Panc1 (cell line): ENCODE results near the gene TNRC6C. TPM values are rescaled to one million over a fixed set of nuclear protein-coding genes. Genes with fewer than 3 reads are reported as not detected.

Experiments used
- ATAC-seq: fragments of 200-7000 bp; cut with Tn5 transposase; 2 replicates; pipeline ENCODE4 v1.9.1; 2020; ENCODE audit warnings: mild to moderate bottlenecking, moderate library complexity
- BruUV-seq: library from RNA; stranded (reverse); fragments of 400-500 nt; replicated peaks from 2 replicates; lab custom pipeline; 2021; lab: Mats Ljungman, UMichigan
- CTCF ChIA-PET: fragments of 300-600 bp; sonication (Branson Sonifier 250); formaldehyde crosslinking; loops from one replicate; lab custom pipeline; 2022; ENCODE audit warnings: antibody characterized with exemption; lab: Charles Lee
- POLR2A ChIA-PET: fragments of 300-600 bp; sonication (Branson Sonifier 250); formaldehyde crosslinking; loops from one replicate; lab custom pipeline; 2022; ENCODE audit warnings: antibody characterized with exemption; lab: Charles Lee
- DNase-seq: peaks from one replicate; pipeline ENCODE4 v3.0.0-alpha.2; 2010; ENCODE audit warnings: low read depth, low spot score
- H3K27ac ChIP-seq: 2 replicates; pipeline ENCODE4 v1.5.1; 2011; ENCODE audit warnings: mild to moderate bottlenecking, low read length, inconsistent platforms
- H3K27me3 ChIP-seq: fragments of 200-500 bp; sonication (Bioruptor generic); 2 replicates; pipeline ENCODE4 v1.6.0; 2014; ENCODE audit warnings: low read length, inconsistent platforms; ENCODE audit not compliant: control insufficient read depth, insufficient read depth
- H3K36me3 ChIP-seq: fragments of 200-500 bp; sonication (Bioruptor generic); 2 replicates; pipeline ENCODE4 v1.5.1; 2014; ENCODE audit warnings: inconsistent platforms, mild to moderate bottlenecking, low read length, moderate library complexity; ENCODE audit not compliant: control insufficient read depth, insufficient read depth
- H3K4me1 ChIP-seq: 2 replicates; pipeline ENCODE4 v1.5.1; 2011; ENCODE audit warnings: inconsistent platforms, mild to moderate bottlenecking, low read length, moderate library complexity; ENCODE audit not compliant: control insufficient read depth, insufficient read depth
- H3K4me3 ChIP-seq, 2 experiments: 2 replicates each; pipeline ENCODE4 v1.5.1; 2011 to 2012; ENCODE audit warnings: low read depth in 2 of 2, low read length in 2 of 2, mild to moderate bottlenecking in 2 of 2, inconsistent platforms in 1 of 2, moderate library complexity in 1 of 2
- H3K9me3 ChIP-seq: fragments of 200-500 bp; sonication (Bioruptor generic); 2 replicates; pipeline ENCODE4 v1.5.1; 2014; ENCODE audit warnings: low read depth, mild to moderate bottlenecking, inconsistent platforms, low read length, moderate library complexity; ENCODE audit not compliant: control insufficient read depth, insufficient read depth
- POLR2AphosphoS5 ChIP-seq: IDR thresholded peaks from 2 replicates; pipeline ENCODE4 v1.6.1; 2012; ENCODE audit warnings: mild to moderate bottlenecking, low read depth, low read length, moderate library complexity
- SIN3A ChIP-seq: IDR thresholded peaks from 2 replicates; pipeline ENCODE4 v1.6.1; 2012; ENCODE audit warnings: low read depth, mild to moderate bottlenecking, low read length, moderate library complexity, borderline replicate concordance; ENCODE audit not compliant: insufficient read depth
- TCF7L2 ChIP-seq: IDR thresholded peaks from 2 replicates; pipeline ENCODE4 v1.6.1; 2011; ENCODE audit warnings: mild to moderate bottlenecking, low read depth, low read length, inconsistent platforms
- in situ Hi-C: cut with HindIII; loops from 2 replicates; pipeline ENCODE4 v1.10.0; 2016; ENCODE audit warnings: low sequenced_read_pairs, low pct_unique_long_range_greater_than_20kb
- intact Hi-C: fragments of 100-400 bp; cut with micrococcal nuclease; formaldehyde crosslinking; loops from one replicate; pipeline ENCODE4 v1.10.0; 2022; ENCODE audit not compliant: unreplicated experiment
- total RNA-seq: library from RNA; stranded (reverse); gene quantifications from one replicate; pipeline ENCODE4 v1.2.1, GENCODE V29; 2021; ENCODE audit not compliant: unreplicated experiment
- TF ChIP-seq, protein P1 (sequence below): fragments of 450-650 bp; IDR thresholded peaks from 2 replicates; pipeline ENCODE4 v1.5.1; 2017; ENCODE audit warnings: mild to moderate bottlenecking
- TF ChIP-seq, protein P2 (sequence below), 2 experiments: IDR thresholded peaks; 2 replicates each; pipeline ENCODE4 v1.6.1; 2011 to 2012; ENCODE audit warnings: low read depth in 2 of 2, control low read depth in 1 of 2, low read length in 1 of 2, mild to moderate bottlenecking in 1 of 2, moderate library complexity in 1 of 2; ENCODE audit not compliant: insufficient read depth in 1 of 2

The TNRC6C gene
- total RNA-seq, 1 experiment from 2014 or later, result 10.1 TPM

DNA sequence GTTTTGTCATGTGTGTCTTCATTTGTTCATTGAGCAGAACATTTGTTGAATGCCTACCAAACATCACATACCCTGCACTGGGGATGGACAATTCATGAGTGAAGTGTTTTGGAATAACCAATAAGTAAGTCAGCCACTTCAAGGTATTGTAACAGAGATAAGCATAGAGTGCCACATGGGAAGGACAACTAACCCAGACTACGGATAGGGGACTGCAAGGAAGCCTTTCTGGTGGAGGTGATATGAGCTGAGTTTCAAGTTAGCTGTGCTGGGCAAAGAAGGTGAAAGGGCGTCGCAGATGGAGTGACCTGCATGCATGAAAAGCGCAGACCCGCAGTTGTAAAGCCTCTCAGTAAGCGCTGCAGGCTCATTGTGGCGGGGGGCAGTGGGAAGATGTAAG, 78.8 kb downstream of the TNRC6C start:
- intact Hi-C loops, result no loop called here
- no peaks in the 10 kb centered on the region for H3K27me3 ChIP-seq
- CTCF ChIA-PET, result no interaction called here
- TF ChIP-seq TCF7L2, result no peak
- TF ChIP-seq, protein P1, sequence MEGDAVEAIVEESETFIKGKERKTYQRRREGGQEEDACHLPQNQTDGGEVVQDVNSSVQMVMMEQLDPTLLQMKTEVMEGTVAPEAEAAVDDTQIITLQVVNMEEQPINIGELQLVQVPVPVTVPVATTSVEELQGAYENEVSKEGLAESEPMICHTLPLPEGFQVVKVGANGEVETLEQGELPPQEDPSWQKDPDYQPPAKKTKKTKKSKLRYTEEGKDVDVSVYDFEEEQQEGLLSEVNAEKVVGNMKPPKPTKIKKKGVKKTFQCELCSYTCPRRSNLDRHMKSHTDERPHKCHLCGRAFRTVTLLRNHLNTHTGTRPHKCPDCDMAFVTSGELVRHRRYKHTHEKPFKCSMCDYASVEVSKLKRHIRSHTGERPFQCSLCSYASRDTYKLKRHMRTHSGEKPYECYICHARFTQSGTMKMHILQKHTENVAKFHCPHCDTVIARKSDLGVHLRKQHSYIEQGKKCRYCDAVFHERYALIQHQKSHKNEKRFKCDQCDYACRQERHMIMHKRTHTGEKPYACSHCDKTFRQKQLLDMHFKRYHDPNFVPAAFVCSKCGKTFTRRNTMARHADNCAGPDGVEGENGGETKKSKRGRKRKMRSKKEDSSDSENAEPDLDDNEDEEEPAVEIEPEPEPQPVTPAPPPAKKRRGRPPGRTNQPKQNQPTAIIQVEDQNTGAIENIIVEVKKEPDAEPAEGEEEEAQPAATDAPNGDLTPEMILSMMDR, result no peak
- TF ChIP-seq SIN3A, result no peak
- TF ChIP-seq, protein P2, sequence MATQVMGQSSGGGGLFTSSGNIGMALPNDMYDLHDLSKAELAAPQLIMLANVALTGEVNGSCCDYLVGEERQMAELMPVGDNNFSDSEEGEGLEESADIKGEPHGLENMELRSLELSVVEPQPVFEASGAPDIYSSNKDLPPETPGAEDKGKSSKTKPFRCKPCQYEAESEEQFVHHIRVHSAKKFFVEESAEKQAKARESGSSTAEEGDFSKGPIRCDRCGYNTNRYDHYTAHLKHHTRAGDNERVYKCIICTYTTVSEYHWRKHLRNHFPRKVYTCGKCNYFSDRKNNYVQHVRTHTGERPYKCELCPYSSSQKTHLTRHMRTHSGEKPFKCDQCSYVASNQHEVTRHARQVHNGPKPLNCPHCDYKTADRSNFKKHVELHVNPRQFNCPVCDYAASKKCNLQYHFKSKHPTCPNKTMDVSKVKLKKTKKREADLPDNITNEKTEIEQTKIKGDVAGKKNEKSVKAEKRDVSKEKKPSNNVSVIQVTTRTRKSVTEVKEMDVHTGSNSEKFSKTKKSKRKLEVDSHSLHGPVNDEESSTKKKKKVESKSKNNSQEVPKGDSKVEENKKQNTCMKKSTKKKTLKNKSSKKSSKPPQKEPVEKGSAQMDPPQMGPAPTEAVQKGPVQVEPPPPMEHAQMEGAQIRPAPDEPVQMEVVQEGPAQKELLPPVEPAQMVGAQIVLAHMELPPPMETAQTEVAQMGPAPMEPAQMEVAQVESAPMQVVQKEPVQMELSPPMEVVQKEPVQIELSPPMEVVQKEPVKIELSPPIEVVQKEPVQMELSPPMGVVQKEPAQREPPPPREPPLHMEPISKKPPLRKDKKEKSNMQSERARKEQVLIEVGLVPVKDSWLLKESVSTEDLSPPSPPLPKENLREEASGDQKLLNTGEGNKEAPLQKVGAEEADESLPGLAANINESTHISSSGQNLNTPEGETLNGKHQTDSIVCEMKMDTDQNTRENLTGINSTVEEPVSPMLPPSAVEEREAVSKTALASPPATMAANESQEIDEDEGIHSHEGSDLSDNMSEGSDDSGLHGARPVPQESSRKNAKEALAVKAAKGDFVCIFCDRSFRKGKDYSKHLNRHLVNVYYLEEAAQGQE (IDR thresholded peaks at IDR 0.05; ENCODE audit: insufficient read depth in 1 of 2, low read depth in 2 of 2, low read length in 1 of 2), result no peak
- no peak for TF ChIP-seq POLR2AphosphoS5
- ATAC-seq (no peak), DNase-seq (no peak)
- H3K4me1 ChIP-seq, result no peaks in the 10 kb centered on the region
- in situ Hi-C loops, result no loop called here
- POLR2A ChIA-PET, result no interaction called here
- H3K27ac ChIP-seq, result no peak overlapping the region
- H3K4me3 ChIP-seq, result no peak overlapping the region
- no peaks in the 10 kb centered on the region for H3K9me3 ChIP-seq
- no peaks in the 10 kb centered on the region for H3K36me3 ChIP-seq
- BruUV-seq, result no TSS peak

DNA sequence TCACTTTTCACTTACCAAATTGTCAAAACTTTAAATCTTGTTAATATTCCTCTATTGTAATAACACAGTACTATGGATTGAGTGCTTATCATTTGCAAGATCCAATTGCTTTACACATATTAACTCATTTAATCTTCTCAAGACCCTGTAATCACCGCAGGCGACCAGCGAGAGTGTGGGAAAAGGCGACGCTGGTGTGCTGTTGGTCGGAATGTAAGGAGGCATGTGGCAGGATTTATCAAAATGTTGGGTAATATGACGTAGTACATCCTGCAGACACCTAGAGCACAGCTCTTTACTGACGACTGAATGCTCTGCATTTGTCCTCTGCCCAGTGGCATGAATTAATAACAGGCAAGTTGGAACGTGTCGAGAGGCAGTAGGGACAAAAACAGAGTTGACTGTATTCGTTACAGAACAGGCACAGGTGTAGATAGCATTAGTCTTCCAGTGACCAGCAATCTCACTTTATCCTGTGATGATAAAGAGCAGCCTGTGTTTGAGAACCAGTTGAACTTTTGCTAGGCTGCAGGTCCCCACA, 80.3 kb downstream of the TNRC6C start:
- Histone ChIP-seq H3K27ac (no peak overlapping the region), H3K9me3 (no peaks in the 10 kb centered on the region), H3K27me3 (no peaks in the 10 kb centered on the region), H3K4me1 (no peaks in the 10 kb centered on the region), H3K36me3 (no peaks in the 10 kb centered on the region), H3K4me3 (no peak overlapping the region)
- TF ChIP-seq SIN3A (no peak), POLR2AphosphoS5 (no peak), TCF7L2 (no peak)
- TF ChIP-seq, protein P2 (IDR thresholded peaks at IDR 0.05; ENCODE audit: insufficient read depth in 1 of 2, low read depth in 2 of 2, low read length in 1 of 2), result no peak
- TF ChIP-seq, protein P1, result no peak
- in situ Hi-C loops, result no loop called here
- POLR2A ChIA-PET, result no interaction called here
- intact Hi-C loops, result no loop called here
- BruUV-seq, result no TSS peak
- DNase-seq (no peak), ATAC-seq (no peak)
- CTCF ChIA-PET, result interaction anchor here (0.7 kb wide), 1 partner anchor 45 kb away, joined by 7 read pairs; no protein-coding TSS in a partner anchor
